Measurements from ENCODE around the gene BICC1. TPM values are rescaled to one million over a fixed set of nuclear protein-coding genes. Genes with fewer than 3 reads are reported as not detected.

Gene BICC1
- total RNA-seq, 1 donor from 2014 or later, result 0.41 TPM

- no peaks in the 10 kb centered on the region for H3K27me3 ChIP-seq
- H3F3A ChIP-seq (ENCODE audit: low read depth), result no peaks in the 10 kb centered on the region
- no peaks in the 10 kb centered on the region for H3K36me3 Mint-ChIP-seq
- peak overlapping the region; percentile 72 for H3K4me3 Mint-ChIP-seq
- no peak overlapping the region for H3K27ac ChIP-seq
- no peak overlapping the region for H3K4me3 ChIP-seq
- H3K4me1 ChIP-seq, result peaks cover 7% of the 10 kb centered on the region
- H3K9ac ChIP-seq, result no peak overlapping the region
- TF ChIP-seq CTCF (IDR thresholded peaks at IDR 0.05), result no peak
- no peak for TF ChIP-seq EZH2 (IDR thresholded peaks at IDR 0.05)
- no peak for TF ChIP-seq EZH2phosphoT487 (IDR thresholded peaks at IDR 0.05)
- H3K79me2 ChIP-seq (ENCODE audit: low read depth), result no peaks in the 10 kb centered on the region
- H3K27ac Mint-ChIP-seq, result peak overlapping the region; percentile 100
- H3K36me3 ChIP-seq, result no peaks in the 10 kb centered on the region
- DNase-seq (ENCODE audit: low spot score), result peak; percentile 70
- peak overlapping the region; percentile 34 for H3K4me2 ChIP-seq
- H3K27me3 Mint-ChIP-seq (ENCODE audit: insufficient read depth, low read depth), result peaks cover 2% of the 10 kb centered on the region
- no peaks in the 10 kb centered on the region for H4K20me1 ChIP-seq (ENCODE audit: low read depth)
- H3K9me3 Mint-ChIP-seq, result peaks cover 14% of the 10 kb centered on the region
- no peak overlapping the region for H2AFZ ChIP-seq (replicated peaks)
- H3K4me1 Mint-ChIP-seq, result peaks cover 37% of the 10 kb centered on the region
- no peaks in the 10 kb centered on the region for H3K9me3 ChIP-seq (ENCODE audit: low read depth)
Observed at GRCh38 chr10:58743466-58744115, 230.9 kb downstream of the BICC1 start.

- Histone ChIP-seq H4K20me1 (ENCODE audit: low read depth) (no peaks in the 10 kb centered on the region), H3K79me2 (ENCODE audit: low read depth) (no peaks in the 10 kb centered on the region), H3K4me3 (no peak overlapping the region), H2AFZ (replicated peaks) (no peak overlapping the region), H3K4me2 (no peak overlapping the region), H3K9ac (no peak overlapping the region), H3K27me3 (no peaks in the 10 kb centered on the region), H3K36me3 (no peaks in the 10 kb centered on the region), H3F3A (ENCODE audit: low read depth) (no peaks in the 10 kb centered on the region), H3K27ac (no peak overlapping the region), H3K9me3 (ENCODE audit: low read depth) (no peaks in the 10 kb centered on the region), H3K4me1 (peaks cover 7% of the 10 kb centered on the region)
- no peak for DNase-seq (ENCODE audit: low spot score)
- no peak for TF ChIP-seq EZH2 (IDR thresholded peaks at IDR 0.05)
- no peak for TF ChIP-seq CTCF (IDR thresholded peaks at IDR 0.05)
- no peak for TF ChIP-seq EZH2phosphoT487 (IDR thresholded peaks at IDR 0.05)
- Mint-ChIP-seq H3K27ac (peak overlapping the region; percentile 38), H3K4me3 (no peak overlapping the region), H3K4me1 (peaks cover 37% of the 10 kb centered on the region), H3K36me3 (no peaks in the 10 kb centered on the region), H3K27me3 (ENCODE audit: insufficient read depth, low read depth) (no peaks in the 10 kb centered on the region), H3K9me3 (peaks cover 9% of the 10 kb centered on the region)
Observed at GRCh38 chr10:58746474-58747185, 234.0 kb downstream of the BICC1 start.

DNA sequence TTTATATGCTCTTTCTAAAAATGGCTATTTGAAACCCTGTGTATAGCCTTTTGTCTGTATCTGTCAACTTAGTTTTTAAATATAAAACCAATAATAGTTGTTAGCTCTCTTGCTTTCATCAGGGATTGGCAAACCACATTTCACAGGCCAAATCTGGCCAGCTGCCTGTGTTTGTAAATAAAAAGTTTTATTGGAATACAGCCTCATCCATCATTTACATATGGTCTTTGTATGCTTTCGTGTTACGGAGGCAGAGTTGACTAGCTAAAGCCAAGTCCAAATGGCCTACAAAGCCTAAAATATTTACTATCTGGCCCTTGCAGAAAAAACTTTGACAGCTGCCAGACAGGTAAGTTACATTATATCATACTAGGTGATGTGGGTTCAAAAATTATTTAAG lies 235.0 kb downstream of the BICC1 start:
- H4K20me1 ChIP-seq (ENCODE audit: low read depth), result no peaks in the 10 kb centered on the region
- no peak for TF ChIP-seq EZH2 (IDR thresholded peaks at IDR 0.05)
- TF ChIP-seq CTCF (IDR thresholded peaks at IDR 0.05), result no peak
- TF ChIP-seq EZH2phosphoT487 (IDR thresholded peaks at IDR 0.05), result no peak
- no peaks in the 10 kb centered on the region for H3K9me3 ChIP-seq (ENCODE audit: low read depth)
- no peaks in the 10 kb centered on the region for H3F3A ChIP-seq (ENCODE audit: low read depth)
- no peak overlapping the region for H3K27ac ChIP-seq
- H3K4me2 ChIP-seq, result no peak overlapping the region
- H3K36me3 ChIP-seq, result no peaks in the 10 kb centered on the region
- peaks cover 7% of the 10 kb centered on the region for H3K9me3 Mint-ChIP-seq
- H3K4me3 ChIP-seq, result no peak overlapping the region
- peaks cover 3% of the 10 kb centered on the region for H3K27me3 Mint-ChIP-seq (ENCODE audit: insufficient read depth, low read depth)
- no peaks in the 10 kb centered on the region for H3K79me2 ChIP-seq (ENCODE audit: low read depth)
- DNase-seq (ENCODE audit: low spot score), result no peak
- H2AFZ ChIP-seq (replicated peaks), result no peak overlapping the region
- peaks cover 7% of the 10 kb centered on the region for H3K4me1 ChIP-seq
- no peak overlapping the region for H3K9ac ChIP-seq
- H3K27me3 ChIP-seq, result no peaks in the 10 kb centered on the region
- no peaks in the 10 kb centered on the region for H3K36me3 Mint-ChIP-seq
- H3K27ac Mint-ChIP-seq, result no peak overlapping the region
- H3K4me3 Mint-ChIP-seq, result no peak overlapping the region
- H3K4me1 Mint-ChIP-seq, result peaks cover 33% of the 10 kb centered on the region
